ENCODE data around the gene GPC6.

GPC6 gene

GRCh38 chr13:94233837-94234236 is 1007.2 kb downstream of the GPC6 start:
- DNase-seq, result no peak

DNA sequence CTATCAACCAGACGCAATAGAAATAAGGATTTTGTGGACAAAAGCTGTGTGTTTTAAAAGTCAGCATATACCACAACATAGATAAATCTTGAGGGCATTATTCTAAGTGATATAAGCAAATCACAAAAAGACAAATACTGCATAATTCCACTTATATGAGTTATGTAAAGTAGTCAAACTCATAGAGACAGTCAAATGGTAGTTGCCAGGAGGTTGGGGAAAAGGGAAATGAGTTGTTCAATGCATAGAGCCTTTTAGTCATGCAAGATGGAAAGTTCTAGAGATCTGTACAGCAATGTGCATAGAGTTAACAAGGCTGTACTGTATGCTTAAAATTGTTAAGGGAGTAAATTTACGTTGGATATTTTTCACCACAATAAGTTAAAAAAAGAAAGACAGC is 1008.1 kb downstream of the GPC6 start:
- no peak for DNase-seq

DNA sequence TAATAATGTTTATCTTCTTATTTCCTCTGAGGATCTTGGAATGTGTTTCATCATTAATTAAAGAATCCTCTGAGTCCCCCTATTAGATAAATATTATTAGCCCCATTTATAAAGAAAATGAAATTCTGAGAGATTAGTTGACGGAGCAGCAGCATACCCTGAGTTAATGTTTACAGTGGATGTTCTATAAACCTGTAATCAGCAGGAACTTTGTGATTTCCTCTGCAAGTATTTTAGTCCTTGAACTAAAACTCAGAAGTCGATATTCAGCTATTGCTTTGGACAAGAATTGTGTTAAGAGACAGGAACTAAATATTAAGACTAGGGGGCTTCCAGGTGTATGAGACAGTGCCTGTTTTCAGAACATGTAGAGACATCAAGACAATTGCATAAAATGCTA is 1009.5 kb downstream of the GPC6 start:
- DNase-seq, result no peak

GRCh38 chr13:94236872-94237271 is 1010.3 kb downstream of the GPC6 start:
- no peak for DNase-seq

DNA sequence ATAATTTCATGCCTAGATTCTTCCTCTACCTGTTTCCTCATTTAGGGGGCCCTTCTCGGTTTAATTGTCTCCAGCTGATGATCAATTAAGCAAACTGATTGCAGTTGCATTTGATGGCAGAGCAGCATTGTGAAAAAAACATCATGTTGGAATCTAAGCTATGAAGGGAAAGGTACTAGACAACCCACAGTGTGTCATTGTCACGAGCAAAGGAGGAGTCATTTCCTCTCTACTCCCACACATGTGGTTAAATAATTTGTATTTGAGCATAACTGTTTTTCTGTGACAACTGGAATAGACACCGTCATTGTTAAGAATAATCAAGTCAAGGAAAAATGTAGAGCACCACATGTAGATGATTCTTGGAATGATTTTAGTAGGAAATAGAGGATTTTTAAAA is 1012.5 kb downstream of the GPC6 start:
- no peak for DNase-seq

- DNase-seq, result no peak
Measured at GRCh38 chr13:94242554-94242953, 1015.9 kb downstream of the GPC6 start.

- DNase-seq, result no peak
Measured at GRCh38 chr13:94243551-94243950, 1016.9 kb downstream of the GPC6 start.

- no peak for DNase-seq
Measured at GRCh38 chr13:94246495-94246894, 1019.9 kb downstream of the GPC6 start.

GRCh38 chr13:94247890-94248289 is 1021.3 kb downstream of the GPC6 start:
- DNase-seq, result no peak

DNA sequence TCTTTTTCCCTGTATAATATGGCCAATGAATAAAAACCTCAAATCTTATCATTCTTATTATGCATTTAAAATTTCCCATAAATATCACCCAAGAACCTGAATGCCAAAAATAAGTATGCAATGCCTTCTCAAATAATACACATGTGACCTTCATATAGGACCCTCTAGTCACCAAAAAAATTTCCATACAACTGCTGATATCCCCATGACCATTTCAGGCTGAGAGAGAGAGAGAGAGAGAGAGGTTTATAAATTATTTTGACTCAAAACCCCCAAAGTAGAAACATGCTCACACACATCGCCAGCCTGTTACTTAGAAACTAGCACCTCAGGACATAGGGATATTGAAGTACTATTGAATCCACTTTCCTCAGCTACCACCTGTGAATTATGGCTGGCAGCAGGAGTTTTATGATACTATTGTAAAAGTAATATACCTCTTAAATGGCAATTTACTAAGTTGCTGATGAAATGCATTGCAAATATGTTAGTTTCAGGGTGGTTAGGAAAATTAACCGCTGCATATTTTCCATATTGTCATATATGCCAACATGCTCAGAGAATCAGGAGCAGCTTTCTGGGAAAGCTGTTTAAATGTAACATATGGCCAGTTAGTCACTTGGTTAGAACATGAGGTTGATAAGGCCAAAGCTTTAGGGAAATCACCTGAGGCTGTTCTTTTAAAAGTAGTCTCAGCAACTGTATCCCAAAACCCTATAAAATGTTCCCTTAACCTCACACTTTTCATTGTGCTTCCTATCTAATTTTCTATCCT is 1022.0 kb downstream of the GPC6 start:
- DNase-seq, result no peak

DNA sequence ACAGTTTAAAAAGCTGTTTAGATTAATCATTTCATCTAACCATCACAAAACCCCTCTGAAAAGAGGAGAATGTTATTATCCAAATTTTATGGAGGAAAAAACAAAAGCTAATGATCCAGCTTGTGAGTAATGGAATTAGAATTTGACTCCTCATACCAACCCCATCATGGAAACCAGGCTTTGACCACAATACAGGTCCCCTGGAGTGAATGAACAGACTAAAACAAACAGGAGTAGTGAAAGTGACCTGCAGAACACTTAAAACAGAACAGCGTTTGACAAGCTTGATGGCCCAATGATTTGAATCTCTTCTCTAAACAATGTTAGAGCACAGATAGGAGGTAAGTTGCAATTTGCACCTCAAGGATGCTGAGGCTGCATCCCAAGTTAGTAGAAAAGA is 1022.9 kb downstream of the GPC6 start:
- DNase-seq, result no peak

GRCh38 chr13:94251831-94252608 is 1025.4 kb downstream of the GPC6 start:
- no peak for DNase-seq

GRCh38 chr13:94254737-94255136 is 1028.1 kb downstream of the GPC6 start:
- DNase-seq, result no peak

DNA sequence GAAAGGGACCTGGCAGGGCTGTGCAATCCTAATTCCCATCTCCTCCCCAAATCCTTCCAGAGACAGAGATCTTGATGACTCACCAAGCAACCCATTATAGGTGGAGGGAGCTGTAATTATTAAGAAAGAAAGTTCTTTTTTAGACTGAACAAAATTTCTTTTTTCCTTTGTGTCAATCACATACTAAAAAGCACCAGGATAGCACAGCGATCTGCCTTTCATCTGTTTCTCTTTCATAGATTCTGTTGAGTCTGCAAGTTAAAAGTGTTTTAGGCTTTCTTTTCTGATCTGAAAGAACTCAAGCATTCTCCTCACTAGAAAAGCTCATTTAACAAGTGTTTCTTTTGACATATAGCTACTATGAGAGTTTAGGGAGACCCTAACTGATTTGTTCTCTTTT is 1030.1 kb downstream of the GPC6 start:
- DNase-seq, result no peak

DNA sequence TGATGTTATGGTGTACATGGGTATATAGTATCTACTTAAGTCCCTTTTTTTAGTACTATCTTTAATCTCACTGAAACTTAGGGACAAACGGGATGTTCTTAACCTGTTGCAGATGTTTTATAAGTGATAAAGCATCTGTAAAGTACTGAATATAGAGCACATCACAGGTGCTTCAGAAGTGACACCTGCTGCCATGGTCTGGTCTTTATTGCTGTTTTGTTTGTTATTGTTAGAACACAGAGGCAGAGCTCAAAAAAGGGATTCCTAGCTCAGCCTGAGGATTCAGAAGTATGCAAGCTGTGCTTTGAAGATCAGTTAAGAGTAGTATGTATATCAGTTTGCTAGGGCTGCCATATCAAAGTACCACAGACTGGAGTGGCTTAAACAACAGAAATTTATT is 1033.4 kb downstream of the GPC6 start:
- no peak for DNase-seq

DNA sequence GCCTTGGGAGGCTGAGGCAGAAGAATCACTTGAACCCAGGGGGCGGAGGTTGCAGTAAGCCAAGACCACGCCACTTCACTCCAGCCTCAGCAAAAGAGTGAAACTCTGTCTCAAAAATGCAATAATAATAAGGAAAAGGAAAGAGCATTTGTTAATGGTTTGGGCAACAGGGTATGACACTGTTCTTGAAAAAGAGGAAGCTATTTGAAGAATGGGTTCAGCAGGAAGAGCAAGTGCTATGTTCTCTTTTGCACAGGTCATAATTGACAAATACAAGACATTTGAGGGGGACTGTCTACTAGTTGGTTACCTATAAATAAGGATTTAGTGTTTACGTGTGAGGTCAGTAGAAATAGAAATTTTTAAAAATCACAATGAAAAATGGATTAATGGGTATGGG is 1034.6 kb downstream of the GPC6 start:
- no peak for DNase-seq

DNA sequence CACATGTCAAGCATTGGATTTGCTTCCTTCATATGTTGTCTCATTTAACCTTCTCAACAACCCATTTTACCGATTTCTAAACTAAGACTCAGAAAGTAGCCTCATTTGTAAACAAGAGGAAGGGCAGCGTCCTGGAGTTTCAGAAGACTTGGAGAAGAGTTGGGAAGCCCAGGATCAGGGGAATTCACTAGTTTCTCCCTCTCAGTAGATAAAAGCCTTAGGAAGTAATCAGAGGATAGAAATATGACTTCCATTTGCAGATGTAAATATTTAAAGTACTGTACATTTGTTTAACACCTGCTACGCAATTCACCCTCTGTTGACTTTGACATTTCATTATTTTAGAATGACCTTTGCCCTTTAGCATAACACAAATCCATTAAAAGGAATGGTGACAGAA is 1036.4 kb downstream of the GPC6 start:
- DNase-seq, result no peak

GRCh38 chr13:94267581-94268366 is 1041.2 kb downstream of the GPC6 start:
- DNase-seq, result no peak

GRCh38 chr13:94268661-94269060 is 1042.1 kb downstream of the GPC6 start:
- DNase-seq, result no peak

GRCh38 chr13:94269557-94269956 is 1043.0 kb downstream of the GPC6 start:
- no peak for DNase-seq

DNA sequence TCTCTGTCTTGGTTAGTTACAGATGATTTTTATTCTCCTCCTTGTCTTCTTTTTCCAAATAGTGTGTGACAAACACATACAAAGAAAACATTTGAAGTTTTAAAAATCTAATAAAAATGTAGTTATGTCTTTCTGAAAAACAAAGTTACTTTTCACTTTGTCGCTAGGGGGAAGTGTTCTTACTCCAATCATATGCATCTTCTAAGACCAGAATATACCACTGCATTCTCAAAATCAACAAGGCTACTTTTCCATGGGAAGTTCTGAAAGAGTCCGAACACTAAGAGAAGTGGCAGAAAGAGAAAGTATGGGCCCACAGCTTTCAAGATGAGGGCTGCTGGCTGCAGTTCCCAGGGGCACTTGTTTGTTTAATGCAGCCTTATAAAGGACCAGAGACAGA is 1043.9 kb downstream of the GPC6 start:
- DNase-seq, result no peak

GRCh38 chr13:94272038-94272437 is 1045.4 kb downstream of the GPC6 start:
- no peak for DNase-seq

DNA sequence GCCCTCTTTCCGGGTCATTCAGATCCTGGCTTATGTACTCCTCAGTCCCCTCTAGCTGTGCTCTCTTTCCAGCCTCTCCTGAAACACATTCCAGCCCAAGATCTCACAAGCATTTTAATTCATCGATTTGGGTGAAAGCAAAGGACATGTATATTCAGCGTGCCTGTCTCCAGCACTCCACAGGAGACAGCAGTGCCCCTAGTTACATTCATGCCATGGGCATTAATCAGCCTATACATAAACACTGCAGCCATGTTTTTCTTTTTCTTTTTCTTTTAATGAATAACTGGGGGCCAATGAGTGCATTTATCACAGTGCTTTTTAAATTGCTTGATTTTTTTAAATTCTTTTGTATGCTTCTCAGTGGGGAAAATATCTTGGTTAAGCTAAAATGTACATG is 1053.7 kb downstream of the GPC6 start:
- no peak for DNase-seq

GRCh38 chr13:94280845-94281244 is 1054.2 kb downstream of the GPC6 start:
- DNase-seq, result no peak

All from NCI-H187 treated with DMSO at 0.1 percent for 48 hours (cell line).